Right atrium auricular region (tissue), 2 donors: ENCODE results near the gene CDCA8. TPM values are rescaled to one million over a fixed set of nuclear protein-coding genes. Genes with fewer than 3 reads are reported as not detected.

Source experiments
- DNase-seq: peaks from one replicate; pipeline ENCODE4 v3.0.0-alpha.2; 2019; ENCODE audit warnings: low spot score
- H3K27ac ChIP-seq, 2 donors: fragments of 200-600 bp; sonication (generic); 1 replicate in 1 of 2; 2 replicates in 1 of 2; pipeline ENCODE4 v1.5.1; 2016 to 2019
- H3K27me3 ChIP-seq, 2 donors: fragments of 200-600 bp; sonication (generic); one replicate each; pipeline versions ENCODE4 v1.5.1 to v1.6.0; 2017 to 2019
- H3K36me3 ChIP-seq: fragments of 200-600 bp; sonication (generic); one replicate; pipeline ENCODE4 v1.5.1; 2016
- H3K4me1 ChIP-seq, 2 donors: fragments of 200-600 bp; sonication (generic); one replicate each; pipeline versions ENCODE4 v1.5.1 to v1.6.0; 2017 to 2019
- H3K4me3 ChIP-seq, 2 donors: fragments of 200-600 bp; sonication (generic); 1 replicate in 1 of 2; 2 replicates in 1 of 2; pipeline ENCODE4 v1.5.1; 2017 to 2019; ENCODE audit warnings: mild to moderate bottlenecking in 1 of 2, moderate library complexity in 1 of 2
- H3K9me3 ChIP-seq, 2 donors: fragments of 200-600 bp; sonication (generic); one replicate each; pipeline ENCODE4 v1.5.1; 2019
- total RNA-seq, 2 donors: library from RNA; depleted of rRNA; stranded (reverse); fragments of >200 nt; gene quantifications; one replicate each; pipeline ENCODE4 v1.1.0, GENCODE V29; 2016
- TF ChIP-seq, protein P1 (sequence below), 2 donors: fragments of 200-600 bp; sonication (generic); IDR thresholded peaks; one replicate each; pipeline ENCODE4 v1.5.1; 2019; ENCODE audit warnings: antibody characterized with exemption in 2 of 2

Gene CDCA8
- total RNA-seq, 2 donors from 2014 or later: 0.48 to 0.55 TPM

DNA sequence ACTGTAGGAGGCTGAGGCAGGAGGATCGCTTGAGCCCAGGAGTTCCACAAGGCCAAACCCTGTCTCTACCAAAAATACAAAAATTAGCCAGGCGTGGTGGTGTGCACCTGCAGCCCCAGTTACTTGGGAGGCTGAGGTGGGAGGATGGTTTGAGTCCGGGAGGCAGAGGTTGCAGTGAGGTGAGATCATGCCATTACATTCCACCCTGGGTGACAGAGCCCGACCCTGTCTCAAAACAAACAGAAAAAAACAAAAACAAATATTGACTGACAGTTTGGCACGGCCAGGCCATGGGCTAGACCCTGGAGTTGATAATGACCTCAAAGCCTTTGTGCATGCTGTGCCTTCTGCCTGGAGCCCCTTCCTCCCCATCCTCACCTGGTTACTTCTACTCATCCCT lies 38.4 kb upstream of the CDCA8 start:
- TF ChIP-seq, protein P1, sequence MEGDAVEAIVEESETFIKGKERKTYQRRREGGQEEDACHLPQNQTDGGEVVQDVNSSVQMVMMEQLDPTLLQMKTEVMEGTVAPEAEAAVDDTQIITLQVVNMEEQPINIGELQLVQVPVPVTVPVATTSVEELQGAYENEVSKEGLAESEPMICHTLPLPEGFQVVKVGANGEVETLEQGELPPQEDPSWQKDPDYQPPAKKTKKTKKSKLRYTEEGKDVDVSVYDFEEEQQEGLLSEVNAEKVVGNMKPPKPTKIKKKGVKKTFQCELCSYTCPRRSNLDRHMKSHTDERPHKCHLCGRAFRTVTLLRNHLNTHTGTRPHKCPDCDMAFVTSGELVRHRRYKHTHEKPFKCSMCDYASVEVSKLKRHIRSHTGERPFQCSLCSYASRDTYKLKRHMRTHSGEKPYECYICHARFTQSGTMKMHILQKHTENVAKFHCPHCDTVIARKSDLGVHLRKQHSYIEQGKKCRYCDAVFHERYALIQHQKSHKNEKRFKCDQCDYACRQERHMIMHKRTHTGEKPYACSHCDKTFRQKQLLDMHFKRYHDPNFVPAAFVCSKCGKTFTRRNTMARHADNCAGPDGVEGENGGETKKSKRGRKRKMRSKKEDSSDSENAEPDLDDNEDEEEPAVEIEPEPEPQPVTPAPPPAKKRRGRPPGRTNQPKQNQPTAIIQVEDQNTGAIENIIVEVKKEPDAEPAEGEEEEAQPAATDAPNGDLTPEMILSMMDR (IDR thresholded peaks at IDR 0.05): no peak
- no peaks in the 10 kb centered on the region for H3K4me1 ChIP-seq
- no peaks in the 10 kb centered on the region for H3K36me3 ChIP-seq
- H3K9me3 ChIP-seq: no peaks in the 10 kb centered on the region
- H3K27me3 ChIP-seq: no peaks in the 10 kb centered on the region
- no peak overlapping the region for H3K4me3 ChIP-seq
- H3K27ac ChIP-seq: no peak overlapping the region
- DNase-seq: no peak

DNA sequence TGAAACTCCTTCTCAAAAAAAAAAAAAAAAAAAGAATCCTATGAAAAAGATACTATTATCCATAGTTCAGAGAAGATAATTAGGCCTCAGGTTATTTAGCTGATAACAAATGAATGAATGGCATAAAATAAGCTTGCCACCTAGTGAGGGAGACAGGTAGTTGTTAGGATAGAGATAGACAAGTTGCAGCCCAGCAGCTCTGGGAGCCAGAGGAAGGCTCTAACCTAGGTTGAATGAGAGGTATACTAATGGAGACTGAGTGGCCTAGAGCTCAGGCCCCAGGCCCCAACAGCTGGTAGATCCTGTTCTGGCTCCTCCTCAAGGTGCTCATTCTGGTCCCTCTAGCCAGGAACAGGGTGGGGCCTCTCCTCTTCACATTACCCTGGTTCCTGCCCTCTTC lies 37.0 kb upstream of the CDCA8 start:
- H3K9me3 ChIP-seq: no peaks in the 10 kb centered on the region
- no peak overlapping the region for H3K27ac ChIP-seq
- H3K27me3 ChIP-seq: no peaks in the 10 kb centered on the region
- H3K4me3 ChIP-seq: no peak overlapping the region
- no peaks in the 10 kb centered on the region for H3K36me3 ChIP-seq
- DNase-seq: no peak
- TF ChIP-seq, protein P1 (IDR thresholded peaks at IDR 0.05): no peak
- no peaks in the 10 kb centered on the region for H3K4me1 ChIP-seq

DNA sequence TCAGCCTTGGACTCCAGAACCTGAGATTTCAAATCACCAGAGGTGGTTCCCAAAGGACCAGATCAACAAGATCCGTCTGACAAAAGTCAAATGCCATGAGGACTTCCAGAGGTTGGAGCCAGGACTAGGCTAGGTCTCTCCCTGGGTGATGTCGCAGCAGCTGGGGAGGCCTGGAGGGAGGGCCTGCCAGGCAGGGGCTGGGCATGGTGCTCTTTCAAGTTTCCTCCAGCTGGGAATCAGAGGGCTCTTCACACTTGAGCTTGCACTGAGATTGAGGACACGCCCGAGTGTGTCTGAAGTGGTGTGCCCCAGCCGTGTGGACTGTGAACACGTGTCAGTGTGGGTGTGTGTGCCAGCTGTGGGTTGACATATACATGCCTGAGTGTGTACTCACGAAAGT lies 36.3 kb upstream of the CDCA8 start:
- H3K4me3 ChIP-seq: no peak overlapping the region
- no peaks in the 10 kb centered on the region for H3K4me1 ChIP-seq
- TF ChIP-seq, protein P1 (IDR thresholded peaks at IDR 0.05): no peak
- no peaks in the 10 kb centered on the region for H3K36me3 ChIP-seq
- H3K27ac ChIP-seq: no peak overlapping the region
- H3K27me3 ChIP-seq: no peaks in the 10 kb centered on the region
- no peaks in the 10 kb centered on the region for H3K9me3 ChIP-seq
- DNase-seq: no peak

DNA sequence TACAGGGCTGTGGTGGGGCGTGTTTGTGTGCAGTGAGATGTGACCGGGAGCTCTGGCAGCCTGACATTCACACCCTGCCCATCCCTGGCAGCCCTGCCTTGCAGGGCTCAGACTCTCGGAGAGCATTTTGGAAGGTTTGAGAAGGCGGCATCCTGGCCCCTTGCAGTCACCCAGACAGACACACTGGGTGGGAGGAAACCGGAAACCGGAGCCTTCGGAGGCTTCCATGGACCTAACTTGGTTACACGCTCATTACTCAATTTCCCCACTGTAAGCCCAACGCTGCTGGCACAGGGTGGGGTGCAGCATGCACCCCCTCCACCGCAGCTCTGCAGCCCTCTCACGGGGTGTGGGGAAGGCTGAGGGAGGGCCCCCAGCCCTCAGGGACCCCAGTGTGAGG lies 35.4 kb upstream of the CDCA8 start:
- H3K4me3 ChIP-seq: no peak overlapping the region
- no peak overlapping the region for H3K27ac ChIP-seq
- TF ChIP-seq, protein P1 (IDR thresholded peaks at IDR 0.05): no peak
- no peaks in the 10 kb centered on the region for H3K9me3 ChIP-seq
- no peaks in the 10 kb centered on the region for H3K36me3 ChIP-seq
- no peak for DNase-seq
- no peaks in the 10 kb centered on the region for H3K4me1 ChIP-seq
- H3K27me3 ChIP-seq: no peaks in the 10 kb centered on the region

DNA sequence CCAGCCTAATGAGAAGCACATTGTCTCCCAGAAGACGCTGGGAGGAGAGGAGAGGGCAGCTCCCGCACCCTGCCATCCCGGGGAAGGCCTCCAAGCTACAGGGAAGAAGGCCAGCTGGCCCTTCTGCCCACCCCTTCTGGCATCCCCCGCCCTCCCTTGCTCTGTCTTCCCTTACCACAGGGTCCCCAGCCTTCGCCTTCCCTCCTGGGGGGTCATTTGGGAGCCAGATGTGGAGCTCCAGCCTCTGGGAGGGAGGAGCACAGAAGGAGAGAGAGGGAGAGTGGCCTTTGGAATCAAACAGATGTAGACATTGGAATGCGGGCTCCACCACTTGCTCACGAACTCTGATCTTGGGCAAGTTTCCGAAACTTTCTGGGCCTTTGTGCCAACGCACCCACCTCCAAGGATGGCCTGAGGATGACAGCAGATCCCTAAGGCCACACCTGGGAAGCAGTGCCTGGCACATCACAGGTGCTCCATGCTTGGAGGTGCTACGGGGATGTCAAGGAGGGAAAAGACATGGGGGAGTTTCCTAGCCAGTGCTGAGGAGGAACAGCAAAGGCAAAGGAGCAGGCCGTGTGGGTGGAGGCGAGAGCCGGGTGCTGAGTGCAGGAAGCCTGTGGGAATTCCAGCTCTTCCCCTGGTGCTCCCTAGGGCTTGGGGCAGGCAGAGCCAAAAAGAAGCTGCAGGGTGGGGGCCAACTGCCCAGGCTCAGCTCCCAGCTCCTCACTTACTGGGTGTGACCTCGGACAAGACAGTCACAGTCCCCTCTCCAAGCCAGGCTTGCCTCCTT lies 34.5 kb upstream of the CDCA8 start:
- Histone ChIP-seq H3K27ac (no peak overlapping the region), H3K27me3 (no peaks in the 10 kb centered on the region), H3K4me3 (no peak overlapping the region), H3K4me1 (no peaks in the 10 kb centered on the region), H3K9me3 (no peaks in the 10 kb centered on the region), H3K36me3 (no peaks in the 10 kb centered on the region)
- DNase-seq: no peak
- TF ChIP-seq, protein P1 (IDR thresholded peaks at IDR 0.05): no peak

DNA sequence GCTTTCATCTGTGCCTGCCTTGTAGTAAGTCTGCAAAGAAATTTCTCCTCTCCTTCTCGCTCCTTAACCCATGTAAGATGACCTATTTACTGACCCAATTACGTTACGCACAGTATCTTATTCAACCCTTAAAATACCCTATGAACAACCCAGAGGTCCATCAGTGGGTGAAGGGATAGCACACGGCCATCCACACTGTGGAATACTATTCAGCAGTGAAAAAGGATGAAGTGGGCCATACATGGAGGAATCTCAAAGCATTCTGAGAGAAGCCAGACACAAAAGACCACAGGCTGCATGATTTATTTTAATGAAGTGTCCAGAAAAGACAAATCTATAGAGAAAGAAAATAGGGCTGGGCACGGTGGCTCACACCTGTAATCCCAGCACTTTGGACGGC lies 33.8 kb upstream of the CDCA8 start:
- Histone ChIP-seq H3K27ac (no peak overlapping the region), H3K9me3 (no peaks in the 10 kb centered on the region), H3K36me3 (no peaks in the 10 kb centered on the region), H3K4me3 (no peak overlapping the region), H3K4me1 (no peaks in the 10 kb centered on the region), H3K27me3 (no peaks in the 10 kb centered on the region)
- no peak for DNase-seq
- TF ChIP-seq, protein P1 (IDR thresholded peaks at IDR 0.05): no peak
